Sigmoid colon (tissue), 7 donors: ENCODE results near the gene CCDC187. TPM values are rescaled to one million over a fixed set of nuclear protein-coding genes. Genes with fewer than 3 reads are reported as not detected.

Experiments used
- DNase-seq: peaks from one replicate; pipeline ENCODE4 v3.0.0-alpha.2; 2019
- H3K27ac ChIP-seq, 4 donors: fragments of 200-600 bp; sonication (generic); one replicate each; pipeline ENCODE4 v1.5.1; 2016 to 2019; ENCODE audit warnings: mild to moderate bottlenecking in 1 of 4
- H3K27me3 ChIP-seq, 3 donors: fragments of 200-600 bp; sonication (generic); one replicate each; pipeline ENCODE4 v1.5.1; 2019; ENCODE audit warnings: mild to moderate bottlenecking in 1 of 3
- H3K36me3 ChIP-seq, 4 donors: fragments of 200-600 bp; sonication (generic); one replicate each; pipeline ENCODE4 v1.5.1; 2016 to 2019
- H3K4me1 ChIP-seq, 4 donors: fragments of 200-600 bp; sonication (generic); one replicate each; pipeline ENCODE4 v1.5.1; 2017 to 2019
- H3K4me3 ChIP-seq, 4 donors: fragments of 200-600 bp; sonication (generic); one replicate each; pipeline ENCODE4 v1.5.1; 2017 to 2019; ENCODE audit warnings: mild to moderate bottlenecking in 2 of 4, moderate library complexity in 1 of 4
- H3K9me3 ChIP-seq, 4 donors: fragments of 200-600 bp in 3 of 4; sonication (generic) in 3 of 4; one replicate each; pipeline versions ENCODE4 v1.5.1 to v1.6.1; 2013 to 2019
- EP300 ChIP-seq, 4 donors: sonication (generic); formaldehyde crosslinking; IDR thresholded peaks; one replicate each; pipeline ENCODE4 v1.6.1; 2017; ENCODE audit warnings: antibody characterized with exemption in 4 of 4
- POLR2A ChIP-seq, 2 donors: fragments of 450-650 bp; IDR thresholded peaks; one replicate each; pipeline ENCODE4 v1.6.1; 2016; ENCODE audit warnings: antibody characterized with exemption in 2 of 2, mild to moderate bottlenecking in 2 of 2, moderate library complexity in 2 of 2
- POLR2AphosphoS5 ChIP-seq, 4 donors: sonication (generic); formaldehyde crosslinking; IDR thresholded peaks; one replicate each; pipeline ENCODE4 v1.6.1; 2017; ENCODE audit warnings: antibody characterized with exemption in 4 of 4
- WGBS, 2 donors: extraction: QIAGEN DNeasy Blood & Tissue Kit; methylation state at CpG; one replicate each; pipeline ENCODE4 v1.1.7; 2013; 5-methylcytosine and 5-hydroxymethylcytosine counted together
- intact Hi-C: fragments of 100-400 bp; cut with DNase I; formaldehyde crosslinking; loops from one replicate; pipeline ENCODE4 v1.15.1; 2023
- polyA plus RNA-seq, 3 donors: library from polyadenylated mRNA; stranded (reverse); fragments of 200-250 nt; gene quantifications; one replicate each; pipeline ENCODE4 v1.2.3, GENCODE V29; 2013
- total RNA-seq, 4 donors: library from RNA; depleted of rRNA; stranded (reverse); fragments of >200 nt; gene quantifications; one replicate each; pipeline ENCODE4 v1.1.0, GENCODE V29; 2016
- TF ChIP-seq, protein P1 (sequence below), 4 experiments: fragments of 450-650 bp in 3 of 4; fragments of 200-600 bp in 1 of 4; IDR thresholded peaks; one replicate each; pipeline ENCODE4 v1.5.1; 2016 to 2019; ENCODE audit warnings: antibody characterized with exemption in 4 of 4, mild to moderate bottlenecking in 3 of 4, moderate library complexity in 2 of 4
- donor health status: healthy with polysubstance abuse.
- donor health status: Bipolar disorder and iron deficiency.
- donor health status: healthy.

The CCDC187 gene
- total and polyA plus RNA-seq, 7 donors, result 0.32 TPM; not detected in 6

DNA sequence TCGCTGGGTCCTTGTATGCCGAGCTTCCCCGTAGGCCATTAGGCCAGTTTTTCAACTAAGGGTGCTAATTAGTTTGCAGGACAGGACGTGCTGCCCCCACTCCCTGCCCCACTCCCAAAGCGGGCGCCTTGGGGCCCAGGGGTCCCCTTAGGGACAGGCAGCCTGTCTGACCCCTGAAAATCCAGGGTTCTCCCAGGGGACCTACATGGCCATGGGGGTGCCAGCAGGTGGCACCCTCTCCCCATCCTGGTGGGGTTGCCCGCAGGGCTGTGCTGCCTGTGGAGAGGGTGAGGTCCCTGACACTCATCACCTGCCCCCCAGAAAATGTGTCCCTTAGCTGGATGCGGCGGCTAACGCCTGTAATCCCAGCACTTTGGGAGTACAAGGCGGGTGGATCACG lies 8.5 kb upstream of the CCDC187 start:
- no peaks in the 10 kb centered on the region for H3K9me3 ChIP-seq
- intact Hi-C loops, result loop anchor here (1.0 kb wide), 1 partner anchor 51 kb away; the partner anchor contains the start of gene DNLZ
- WGBS, 2 donors, result 58 to 67% methylated on average over 12 of the region's 12 CpGs

DNA sequence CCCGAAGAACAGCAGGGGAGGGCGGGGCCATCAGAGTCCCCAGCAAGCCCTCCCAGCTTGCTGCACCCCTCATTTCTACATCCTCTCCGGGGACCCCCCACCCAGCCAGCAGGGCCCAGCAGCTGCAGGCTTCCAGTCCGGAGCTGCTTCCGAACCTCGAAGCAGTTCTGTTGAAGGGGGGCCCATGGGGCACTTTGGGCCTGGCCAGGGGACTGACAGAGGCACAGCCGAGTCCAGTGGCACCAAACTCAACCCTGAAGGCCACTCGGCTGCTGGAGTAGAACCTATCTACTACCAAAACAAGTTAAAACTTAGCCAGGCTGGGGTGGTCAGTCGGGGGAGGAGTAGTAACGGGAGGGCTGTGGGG lies 8.1 kb upstream of the CCDC187 start:
- peaks cover 11 to 54% (median 25%) of the 10 kb centered on the region in 3 donors for H3K27me3 ChIP-seq
- TF ChIP-seq EP300 (IDR thresholded peaks at IDR 0.05), result no peak
- TF ChIP-seq, protein P1, sequence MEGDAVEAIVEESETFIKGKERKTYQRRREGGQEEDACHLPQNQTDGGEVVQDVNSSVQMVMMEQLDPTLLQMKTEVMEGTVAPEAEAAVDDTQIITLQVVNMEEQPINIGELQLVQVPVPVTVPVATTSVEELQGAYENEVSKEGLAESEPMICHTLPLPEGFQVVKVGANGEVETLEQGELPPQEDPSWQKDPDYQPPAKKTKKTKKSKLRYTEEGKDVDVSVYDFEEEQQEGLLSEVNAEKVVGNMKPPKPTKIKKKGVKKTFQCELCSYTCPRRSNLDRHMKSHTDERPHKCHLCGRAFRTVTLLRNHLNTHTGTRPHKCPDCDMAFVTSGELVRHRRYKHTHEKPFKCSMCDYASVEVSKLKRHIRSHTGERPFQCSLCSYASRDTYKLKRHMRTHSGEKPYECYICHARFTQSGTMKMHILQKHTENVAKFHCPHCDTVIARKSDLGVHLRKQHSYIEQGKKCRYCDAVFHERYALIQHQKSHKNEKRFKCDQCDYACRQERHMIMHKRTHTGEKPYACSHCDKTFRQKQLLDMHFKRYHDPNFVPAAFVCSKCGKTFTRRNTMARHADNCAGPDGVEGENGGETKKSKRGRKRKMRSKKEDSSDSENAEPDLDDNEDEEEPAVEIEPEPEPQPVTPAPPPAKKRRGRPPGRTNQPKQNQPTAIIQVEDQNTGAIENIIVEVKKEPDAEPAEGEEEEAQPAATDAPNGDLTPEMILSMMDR (IDR thresholded peaks at IDR 0.05), result no peak
- TF ChIP-seq POLR2AphosphoS5 (IDR thresholded peaks at IDR 0.05), result no peak
- TF ChIP-seq POLR2A (IDR thresholded peaks at IDR 0.05), result no peak
- H3K27ac ChIP-seq, result no peak overlapping the region
- no peak for DNase-seq
- H3K4me1 ChIP-seq, result no peaks in the 10 kb centered on the region
- 47 to 54% methylated on average over 10 of the region's 10 CpGs for WGBS, 2 donors
- no peaks in the 10 kb centered on the region for H3K9me3 ChIP-seq
- intact Hi-C loops, result loop anchor here (1.0 kb wide), 1 partner anchor 51 kb away; the partner anchor contains the start of gene DNLZ
- H3K4me3 ChIP-seq, result no peak overlapping the region
- H3K36me3 ChIP-seq, result no peaks in the 10 kb centered on the region

More for the DNA sequence above, 8.5 kb upstream of the CCDC187 start:
- TF ChIP-seq EP300 (IDR thresholded peaks at IDR 0.05) (no peak), POLR2A (IDR thresholded peaks at IDR 0.05) (no peak), POLR2AphosphoS5 (IDR thresholded peaks at IDR 0.05) (no peak)
- TF ChIP-seq, protein P1 (IDR thresholded peaks at IDR 0.05), result peak; percentile 20 to 57 (median 48)
- DNase-seq, result no peak
- peaks cover 11 to 50% (median 25%) of the 10 kb centered on the region in 3 donors for H3K27me3 ChIP-seq
- no peaks in the 10 kb centered on the region for H3K36me3 ChIP-seq
- no peak overlapping the region for H3K27ac ChIP-seq
- no peak overlapping the region for H3K4me3 ChIP-seq
- H3K4me1 ChIP-seq, result no peaks in the 10 kb centered on the region

DNA sequence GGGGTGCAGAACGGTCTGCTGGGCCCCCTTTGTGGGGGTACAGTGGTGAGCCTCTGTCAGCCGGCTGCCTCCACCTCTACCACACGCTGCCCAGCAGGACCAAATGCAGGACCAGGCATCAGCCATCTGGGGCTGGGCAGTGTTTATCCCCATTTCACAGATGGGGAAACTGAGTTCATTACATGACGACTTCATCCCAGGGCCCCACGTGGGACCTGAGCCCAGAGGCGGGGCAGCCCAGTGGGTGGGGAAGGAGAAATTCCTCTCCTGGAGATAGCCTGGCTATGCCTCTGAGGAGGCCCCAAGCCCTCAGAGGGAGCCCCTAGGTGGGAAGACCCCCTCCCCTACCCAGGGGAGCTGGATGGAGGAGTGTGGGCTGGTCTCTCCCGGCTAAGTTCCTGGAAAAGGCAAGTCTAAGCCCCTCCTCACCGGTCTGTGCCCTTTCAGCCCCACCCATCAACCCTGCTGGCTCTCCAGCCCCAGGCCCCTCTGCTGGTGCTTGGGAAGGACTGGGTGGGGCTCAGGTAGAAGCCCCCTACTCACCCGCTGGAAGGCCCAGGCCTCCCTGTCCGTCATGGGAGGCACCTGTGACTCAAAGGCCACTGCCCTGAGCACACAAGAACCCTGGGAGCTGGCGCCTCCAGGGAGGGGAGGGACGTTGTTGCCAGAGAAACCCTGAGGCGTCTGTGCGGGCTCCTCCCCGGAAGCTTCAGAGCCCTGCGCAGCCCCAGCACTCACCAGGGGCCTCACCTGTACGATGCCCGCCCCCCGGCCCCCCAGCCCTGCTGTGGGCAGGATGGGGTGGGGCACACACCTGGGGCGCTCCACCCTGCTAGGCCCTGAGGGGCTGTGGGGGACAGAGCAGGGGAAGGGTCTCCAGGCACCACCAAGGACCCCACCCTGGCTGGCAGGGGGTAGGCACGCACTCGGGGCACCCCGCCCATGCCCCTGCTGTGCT lies 7.4 kb upstream of the CCDC187 start:
- Histone ChIP-seq H3K36me3 (no peaks in the 10 kb centered on the region), H3K9me3 (no peaks in the 10 kb centered on the region), H3K4me3 (no peak overlapping the region), H3K4me1 (no peaks in the 10 kb centered on the region), H3K27ac (no peak overlapping the region), H3K27me3 (peaks cover 11 to 58% (median 25%) of the 10 kb centered on the region in 3 donors)
- TF ChIP-seq EP300 (IDR thresholded peaks at IDR 0.05) (no peak), POLR2A (IDR thresholded peaks at IDR 0.05) (no peak), POLR2AphosphoS5 (IDR thresholded peaks at IDR 0.05) (no peak)
- TF ChIP-seq, protein P1 (IDR thresholded peaks at IDR 0.05), result no peak
- DNase-seq, result no peak
- intact Hi-C loops, result loop anchor here (1.0 kb wide), 1 partner anchor 52 kb away; the partner anchor contains the start of gene DNLZ
- WGBS, 2 donors, result 17 to 45% methylated on average over 23 of the region's 23 CpGs

DNA sequence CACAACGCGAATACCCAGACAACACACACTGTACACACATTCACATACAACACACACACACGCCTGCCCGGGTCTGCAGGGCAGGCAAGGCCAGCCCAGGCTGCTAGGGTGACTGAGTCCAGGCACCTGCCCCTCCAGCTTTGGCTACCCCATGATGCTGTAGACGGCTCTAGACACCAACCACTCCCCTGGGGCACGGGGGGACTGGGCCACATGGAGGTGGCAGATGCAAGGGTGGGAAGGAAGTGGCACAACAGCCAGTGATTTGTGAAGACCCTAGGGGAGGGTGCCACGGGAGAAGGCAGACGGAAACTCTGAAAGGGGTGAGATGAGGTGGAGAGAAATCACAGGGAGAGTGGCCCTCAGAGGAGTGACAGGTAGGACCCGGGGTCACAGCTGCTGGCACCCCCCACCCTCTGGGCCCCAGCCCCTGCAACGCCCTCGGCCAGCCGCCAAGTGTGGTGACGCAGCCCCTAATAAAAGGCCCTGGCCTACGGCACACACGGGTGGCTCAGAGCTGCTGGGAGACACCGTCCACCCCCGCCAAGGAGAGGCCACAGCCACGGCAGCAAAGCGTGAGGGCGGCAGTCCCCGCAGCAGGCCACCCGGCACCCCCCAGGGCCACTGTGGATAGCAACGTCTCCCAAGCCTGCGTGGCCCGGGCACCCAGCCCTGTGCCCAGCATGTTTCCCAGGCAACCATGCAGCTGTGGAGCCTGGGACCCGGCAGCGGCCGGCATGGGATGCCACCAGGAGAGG lies 6.6 kb upstream of the CCDC187 start:
- no peak for DNase-seq
- intact Hi-C loops, result no loop called here
- Histone ChIP-seq H3K9me3 (no peaks in the 10 kb centered on the region), H3K36me3 (no peaks in the 10 kb centered on the region), H3K27me3 (peaks cover 11 to 64% (median 25%) of the 10 kb centered on the region in 3 donors), H3K27ac (no peak overlapping the region), H3K4me3 (no peak overlapping the region), H3K4me1 (no peaks in the 10 kb centered on the region)
- TF ChIP-seq POLR2A (IDR thresholded peaks at IDR 0.05) (no peak), POLR2AphosphoS5 (IDR thresholded peaks at IDR 0.05) (no peak), EP300 (IDR thresholded peaks at IDR 0.05) (no peak)
- TF ChIP-seq, protein P1 (IDR thresholded peaks at IDR 0.05), result no peak
- 21 to 40% methylated on average over 28 of the region's 28 CpGs for whole genome bisulfite sequencing, 2 donors
